PC-9 (cell line): ENCODE results near the gene FAM163B.

ENCODE experiments used
- CTCF ChIP-seq: fragments of 200-600 bp; sonication (generic); conservative IDR thresholded peaks from 2 replicates; pipeline ENCODE4 v1.6.1; 2017; ENCODE audit warnings: mixed run types, antibody characterized with exemption, mild to moderate bottlenecking, moderate library complexity
- EZH2 ChIP-seq: fragments of 200-600 bp; sonication (generic); IDR thresholded peaks from 2 replicates; pipeline ENCODE4 v1.8.0; 2017; ENCODE audit warnings: antibody characterized with exemption, low read depth

- TF ChIP-seq CTCF, result no peak
- TF ChIP-seq EZH2, result no peak
Observed at GRCh38 chr9:133528876-133529241, 80.3 kb downstream of the FAM163B start.
